ENCODE results near the gene SDK2.

GRCh38 chr17:73320601-73321264 lies 323.5 kb downstream of the SDK2 start:
- TF ChIP-seq GATA2 (IDR thresholded peaks at IDR 0.05; ENCODE audit: low read depth, low read length) (no peak), GATA3 (IDR thresholded peaks at IDR 0.05; ENCODE audit: low read depth, low read length) (no peak)

All from SH-SY5Y (cell line).